H9 (cell line): ENCODE data around the gene TMEM250. TPM values are rescaled to one million over a fixed set of nuclear protein-coding genes. Genes with fewer than 3 reads are reported as not detected.
A peak's percentile ranks its signal among the peaks of the same experiment; 100 is the strongest.

Source experiments
- DNase-seq: peaks from one replicate; pipeline ENCODE4 v3.0.0-alpha.2; 2017
- H2AFZ ChIP-seq: one replicate; pipeline ENCODE4 v1.6.1; 2013; ENCODE audit warnings: mild to moderate bottlenecking, low read length, control low read depth, moderate library complexity
- H2AK5ac ChIP-seq: 2 replicates; pipeline ENCODE4 v1.6.1; 2013; ENCODE audit warnings: low read length, control low read depth, mixed read lengths; ENCODE audit not compliant: insufficient read length
- H2BK120ac ChIP-seq: one replicate; pipeline ENCODE4 v1.6.1; 2013; ENCODE audit warnings: low read depth, mild to moderate bottlenecking, low read length, control low read depth, inconsistent platforms; ENCODE audit not compliant: poor library complexity, severe bottlenecking
- H2BK12ac ChIP-seq: 2 replicates; pipeline ENCODE4 v1.6.1; 2013; ENCODE audit warnings: low read length, control low read depth, mixed read lengths, low read depth; ENCODE audit not compliant: insufficient read length
- H2BK15ac ChIP-seq: 2 replicates; pipeline ENCODE4 v1.6.1; 2013; ENCODE audit warnings: low read depth, low read length, control low read depth
- H2BK20ac ChIP-seq: one replicate; pipeline ENCODE4 v1.6.1; 2013; ENCODE audit warnings: low read depth, mild to moderate bottlenecking, low read length, control low read depth, inconsistent platforms; ENCODE audit not compliant: poor library complexity, severe bottlenecking
- H2BK5ac ChIP-seq: 2 replicates; pipeline ENCODE4 v1.6.1; 2013; ENCODE audit warnings: low read length, control low read depth, mixed read lengths; ENCODE audit not compliant: insufficient read length
- H3K14ac ChIP-seq: 2 replicates; pipeline ENCODE4 v1.6.1; 2013; ENCODE audit warnings: low read length, control low read depth; ENCODE audit not compliant: insufficient read depth
- H3K18ac ChIP-seq: 2 replicates; pipeline ENCODE4 v1.6.1; 2013; ENCODE audit warnings: low read depth, mild to moderate bottlenecking, mixed read lengths, low read length, control low read depth; ENCODE audit not compliant: insufficient read length
- H3K23ac ChIP-seq: 2 replicates; pipeline ENCODE4 v1.6.1; 2013; ENCODE audit warnings: low read length, control low read depth, mixed read lengths, low read depth; ENCODE audit not compliant: insufficient read length
- H3K23me2 ChIP-seq: 2 replicates; pipeline ENCODE4 v1.6.1; 2013; ENCODE audit warnings: low read depth, mild to moderate bottlenecking, mixed read lengths, low read length, control low read depth; ENCODE audit not compliant: insufficient read length, poor library complexity, severe bottlenecking
- H3K27ac ChIP-seq: 2 replicates; pipeline ENCODE4 v1.5.1; 2013; ENCODE audit warnings: low read length, control low read depth, mixed read lengths, low read depth; ENCODE audit not compliant: insufficient read length
- H3K27me3 ChIP-seq: 2 replicates; pipeline ENCODE4 v1.6.1; 2013; ENCODE audit warnings: low read length, control low read depth, inconsistent platforms; ENCODE audit not compliant: insufficient read depth
- H3K4ac ChIP-seq: 2 replicates; pipeline ENCODE4 v1.6.1; 2013; ENCODE audit warnings: low read depth, mild to moderate bottlenecking, control low read depth, inconsistent platforms, low read length, moderate library complexity
- H3K4me1 ChIP-seq: 2 replicates; pipeline ENCODE4 v1.6.1; 2013; ENCODE audit warnings: low read length, control low read depth, inconsistent platforms; ENCODE audit not compliant: insufficient read depth
- H3K4me2 ChIP-seq: 2 replicates; pipeline ENCODE4 v1.6.1; 2013; ENCODE audit warnings: low read length, control low read depth, mixed read lengths; ENCODE audit not compliant: insufficient read length, insufficient read depth
- H3K56ac ChIP-seq: 2 replicates; pipeline ENCODE4 v1.6.1; 2013; ENCODE audit warnings: low read depth, mild to moderate bottlenecking, mixed read lengths, low read length, control low read depth; ENCODE audit not compliant: insufficient read length
- H3K79me1 ChIP-seq: 2 replicates; pipeline ENCODE4 v1.6.1; 2013; ENCODE audit warnings: low read depth, mild to moderate bottlenecking, moderate library complexity, low read length, control low read depth, inconsistent platforms; ENCODE audit not compliant: insufficient read depth, poor library complexity, severe bottlenecking
- H3K79me2 ChIP-seq: 2 replicates; pipeline ENCODE4 v1.6.1; 2013; ENCODE audit warnings: low read length, control low read depth, inconsistent platforms; ENCODE audit not compliant: insufficient read depth
- H3K9ac ChIP-seq: 2 replicates; pipeline ENCODE4 v1.6.1; 2013; ENCODE audit warnings: low read length, control low read depth, mixed read lengths; ENCODE audit not compliant: insufficient read length; ENCODE audit errors: extremely low read depth
- H3K9me3 ChIP-seq: one replicate; pipeline ENCODE4 v1.6.1; 2013; ENCODE audit warnings: low read depth, low read length, inconsistent platforms; ENCODE audit not compliant: control insufficient read depth
- H3T11ph ChIP-seq: one replicate; pipeline ENCODE4 v1.6.1; 2013; ENCODE audit warnings: mild to moderate bottlenecking, low read length, control low read depth, inconsistent platforms
- H4K20me1 ChIP-seq: one replicate; pipeline ENCODE4 v1.6.1; 2013; ENCODE audit not compliant: control insufficient read depth, insufficient read length, insufficient read depth
- H4K5ac ChIP-seq: 2 replicates; pipeline ENCODE4 v1.6.1; 2013; ENCODE audit warnings: low read depth, mild to moderate bottlenecking, mixed read lengths, low read length, control low read depth; ENCODE audit not compliant: insufficient read length
- H4K8ac ChIP-seq: replicated peaks from 2 replicates; pipeline ENCODE4 v1.6.1; 2013; ENCODE audit warnings: low read length, control low read depth, mixed read lengths, low read depth; ENCODE audit not compliant: insufficient read length
- H4K91ac ChIP-seq: 2 replicates; pipeline ENCODE4 v1.6.1; 2013; ENCODE audit warnings: low read depth, mild to moderate bottlenecking, moderate library complexity, mixed read lengths, low read length, control low read depth; ENCODE audit not compliant: insufficient read length
- H3K27ac Mint-ChIP-seq, 3 experiments: 2 replicates in 2 of 3; 3 replicates in 1 of 3; pipeline ENCODE4 v1.8.0; 2020 to 2021; ENCODE audit warnings: mixed read lengths in 3 of 3, mild to moderate bottlenecking in 1 of 3, moderate library complexity in 1 of 3
- H3K27me3 Mint-ChIP-seq: 2 replicates; pipeline ENCODE4 v1.8.0; 2021; ENCODE audit warnings: low read depth, mild to moderate bottlenecking, moderate library complexity, mixed read lengths
- H3K36me3 Mint-ChIP-seq, 3 experiments: 2 replicates in 2 of 3; 3 replicates in 1 of 3; pipeline ENCODE4 v1.8.0; 2020 to 2021; ENCODE audit warnings: low read depth in 3 of 3, mixed read lengths in 3 of 3; ENCODE audit not compliant: insufficient read depth in 1 of 3
- H3K4me1 Mint-ChIP-seq, 2 experiments: 2 replicates each; pipeline ENCODE4 v1.8.0; 2020; ENCODE audit warnings: mixed read lengths in 2 of 2
- H3K4me3 Mint-ChIP-seq, 2 experiments: 2 replicates in 1 of 2; 3 replicates in 1 of 2; pipeline ENCODE4 v1.8.0; 2020 to 2021; ENCODE audit warnings: mild to moderate bottlenecking in 2 of 2, mixed read lengths in 2 of 2, moderate library complexity in 1 of 2
- H3K9me3 Mint-ChIP-seq, 2 experiments: 2 replicates in 1 of 2; 3 replicates in 1 of 2; pipeline ENCODE4 v1.8.0; 2020; ENCODE audit warnings: mild to moderate bottlenecking in 2 of 2, mixed read lengths in 2 of 2, moderate library complexity in 1 of 2
- WGBS: extraction: QIAGEN DNeasy Blood & Tissue Kit; methylation state at CpG from one replicate; pipeline ENCODE4 v1.1.7; 2013; ENCODE audit warnings: missing lambda C conversion rate, low lambda C conversion rate, mixed read lengths; ENCODE audit not compliant: insufficient read length; ENCODE audit errors: extremely low coverage; 5-methylcytosine and 5-hydroxymethylcytosine counted together
- total RNA-seq: library from RNA; stranded (reverse); gene quantifications from 2 replicates; pipeline ENCODE4 v1.2.1, GENCODE V29; 2021
- TF ChIP-seq, protein P1 (sequence below): fragments of 200-600 bp; sonication (generic); conservative IDR thresholded peaks from 3 replicates; pipeline ENCODE4 v1.8.0; 2021; ENCODE audit warnings: antibody characterized with exemption, mild to moderate bottlenecking

The TMEM250 gene
- total RNA-seq, 1 experiment from 2014 or later: 48.1 TPM

DNA sequence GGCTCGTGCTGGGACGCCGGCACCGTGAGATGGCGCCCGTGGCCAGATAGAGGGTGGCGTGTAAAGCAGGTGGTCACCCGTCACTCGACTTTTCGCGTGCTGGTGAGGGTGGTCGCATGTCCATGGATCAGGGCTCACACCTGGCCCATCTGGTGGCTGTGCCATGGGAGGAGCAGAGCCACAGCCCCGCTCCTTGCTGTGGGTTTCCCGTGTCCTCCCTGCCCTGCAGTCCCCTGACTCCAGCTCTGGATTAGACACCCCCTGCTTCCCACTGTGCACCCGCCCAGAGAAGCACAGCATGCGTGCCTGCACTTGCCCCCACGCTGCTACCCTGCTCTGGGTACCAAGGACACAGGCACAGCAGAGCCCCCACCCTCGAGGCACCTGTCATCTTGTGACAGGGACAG lies 1.8 kb upstream of the TMEM250 start:
- H4K20me1 ChIP-seq: no peaks in the 10 kb centered on the region
- H2AK5ac ChIP-seq: no peak overlapping the region
- no peak overlapping the region for H3K4ac ChIP-seq
- H2BK5ac ChIP-seq: no peak overlapping the region
- H3K79me2 ChIP-seq: no peaks in the 10 kb centered on the region
- H3K27ac ChIP-seq: no peak overlapping the region
- H3T11ph ChIP-seq: no peak overlapping the region
- no peak overlapping the region for H4K8ac ChIP-seq
- no peaks in the 10 kb centered on the region for H3K23me2 ChIP-seq
- H3K4me2 ChIP-seq: no peak overlapping the region
- no peak overlapping the region for H2BK15ac ChIP-seq
- TF ChIP-seq, protein P1, sequence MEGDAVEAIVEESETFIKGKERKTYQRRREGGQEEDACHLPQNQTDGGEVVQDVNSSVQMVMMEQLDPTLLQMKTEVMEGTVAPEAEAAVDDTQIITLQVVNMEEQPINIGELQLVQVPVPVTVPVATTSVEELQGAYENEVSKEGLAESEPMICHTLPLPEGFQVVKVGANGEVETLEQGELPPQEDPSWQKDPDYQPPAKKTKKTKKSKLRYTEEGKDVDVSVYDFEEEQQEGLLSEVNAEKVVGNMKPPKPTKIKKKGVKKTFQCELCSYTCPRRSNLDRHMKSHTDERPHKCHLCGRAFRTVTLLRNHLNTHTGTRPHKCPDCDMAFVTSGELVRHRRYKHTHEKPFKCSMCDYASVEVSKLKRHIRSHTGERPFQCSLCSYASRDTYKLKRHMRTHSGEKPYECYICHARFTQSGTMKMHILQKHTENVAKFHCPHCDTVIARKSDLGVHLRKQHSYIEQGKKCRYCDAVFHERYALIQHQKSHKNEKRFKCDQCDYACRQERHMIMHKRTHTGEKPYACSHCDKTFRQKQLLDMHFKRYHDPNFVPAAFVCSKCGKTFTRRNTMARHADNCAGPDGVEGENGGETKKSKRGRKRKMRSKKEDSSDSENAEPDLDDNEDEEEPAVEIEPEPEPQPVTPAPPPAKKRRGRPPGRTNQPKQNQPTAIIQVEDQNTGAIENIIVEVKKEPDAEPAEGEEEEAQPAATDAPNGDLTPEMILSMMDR: no peak
- no peak overlapping the region for H3K18ac ChIP-seq
- H3K9ac ChIP-seq: no peak overlapping the region
- Mint-ChIP-seq H3K36me3 (peaks cover 0 to 5% (median 2%) of the 10 kb centered on the region in 3 experiments; a peak in 4 of 7 replicates), H3K4me1 (peaks cover 3 to 4% of the 10 kb centered on the region in 2 experiments; a peak in 2 of 4 replicates), H3K4me3 (peak overlapping the region in 1 of 2 experiments; percentile 32; a peak in 1 of 5 replicates), H3K27me3 (peaks cover 20% of the 10 kb centered on the region), H3K27ac (no peak overlapping the region), H3K9me3 (peaks cover 3 to 5% of the 10 kb centered on the region in 2 experiments; a peak in 3 of 5 replicates)
- H3K23ac ChIP-seq: no peak overlapping the region
- no peaks in the 10 kb centered on the region for H3K4me1 ChIP-seq
- no peaks in the 10 kb centered on the region for H3K9me3 ChIP-seq
- H2BK12ac ChIP-seq: no peak overlapping the region
- no peak overlapping the region for H2AFZ ChIP-seq
- H3K14ac ChIP-seq: no peak overlapping the region
- no peak overlapping the region for H4K5ac ChIP-seq
- DNase-seq: no peak
- no peak overlapping the region for H2BK120ac ChIP-seq
- no peaks in the 10 kb centered on the region for H3K27me3 ChIP-seq
- no peak overlapping the region for H2BK20ac ChIP-seq
- no peak overlapping the region for H3K56ac ChIP-seq
- H4K91ac ChIP-seq: no peak overlapping the region
- no CpG with 5 or more reads among the region's 18 CpGs for WGBS
- H3K79me1 ChIP-seq: no peaks in the 10 kb centered on the region
